Left ventricle myocardium inferior (tissue), 1 donor: ENCODE results near the gene CCDC77. TPM values are rescaled to one million over a fixed set of nuclear protein-coding genes. Genes with fewer than 3 reads are reported as not detected.
A peak's percentile ranks its signal among the peaks of the same experiment; 100 is the strongest.

Experiments used
- DNase-seq: peaks from one replicate; pipeline ENCODE4 v3.0.0-alpha.2; 2020
- H3K27ac ChIP-seq: fragments of 200-600 bp; replicated peaks from 2 replicates; pipeline ENCODE4 v1.8.0; 2021
- H3K27me3 ChIP-seq: fragments of 200-600 bp; 2 replicates; pipeline ENCODE4 v1.8.0; 2021; ENCODE audit warnings: low read depth
- H3K36me3 ChIP-seq: fragments of 200-600 bp; 2 replicates; pipeline ENCODE4 v1.8.0; 2021
- H3K4me1 ChIP-seq: fragments of 200-600 bp; 2 replicates; pipeline ENCODE4 v1.8.0; 2021
- H3K4me3 ChIP-seq: fragments of 200-600 bp; 2 replicates; pipeline ENCODE4 v1.8.0; 2021; ENCODE audit warnings: mild to moderate bottlenecking, moderate library complexity
- H3K9me3 ChIP-seq: fragments of 200-600 bp; replicated peaks from 2 replicates; pipeline ENCODE4 v1.8.0; 2021
- intact Hi-C: fragments of 100-400 bp; cut with micrococcal nuclease; formaldehyde crosslinking; loops from one replicate; pipeline ENCODE4 v1.11.0; 2022
- total RNA-seq: library from RNA; stranded (reverse); fragmentation: NEBNext Ultra II Directional; extraction: Animal tissue kit (Norgen Biotek cat#: 25700); gene quantifications from one replicate; pipeline ENCODE4 v1.2.1, GENCODE V29; 2021
- TF ChIP-seq, protein P1 (sequence below): fragments of 200-600 bp; IDR thresholded peaks from 2 replicates; pipeline ENCODE4 v1.8.0; 2021; ENCODE audit warnings: antibody characterized with exemption, mild to moderate bottlenecking, borderline replicate concordance
- donor health status: DM: no; HTN: yes; CAD: no; lungs with severe emphysema.

Gene CCDC77
- total RNA-seq, 1 donor from 2014 or later, result 4.8 TPM

GRCh38 chr12:386651-387050 is 14.8 kb upstream of the CCDC77 start:
- Histone ChIP-seq H3K27me3 (no peaks in the 10 kb centered on the region), H3K36me3 (peaks cover 31% of the 10 kb centered on the region), H3K4me1 (peaks cover 55% of the 10 kb centered on the region), H3K27ac (no peak overlapping the region), H3K4me3 (peak overlapping the region; percentile 86), H3K9me3 (no peaks in the 10 kb centered on the region)
- no peak for DNase-seq
- TF ChIP-seq, protein P1, sequence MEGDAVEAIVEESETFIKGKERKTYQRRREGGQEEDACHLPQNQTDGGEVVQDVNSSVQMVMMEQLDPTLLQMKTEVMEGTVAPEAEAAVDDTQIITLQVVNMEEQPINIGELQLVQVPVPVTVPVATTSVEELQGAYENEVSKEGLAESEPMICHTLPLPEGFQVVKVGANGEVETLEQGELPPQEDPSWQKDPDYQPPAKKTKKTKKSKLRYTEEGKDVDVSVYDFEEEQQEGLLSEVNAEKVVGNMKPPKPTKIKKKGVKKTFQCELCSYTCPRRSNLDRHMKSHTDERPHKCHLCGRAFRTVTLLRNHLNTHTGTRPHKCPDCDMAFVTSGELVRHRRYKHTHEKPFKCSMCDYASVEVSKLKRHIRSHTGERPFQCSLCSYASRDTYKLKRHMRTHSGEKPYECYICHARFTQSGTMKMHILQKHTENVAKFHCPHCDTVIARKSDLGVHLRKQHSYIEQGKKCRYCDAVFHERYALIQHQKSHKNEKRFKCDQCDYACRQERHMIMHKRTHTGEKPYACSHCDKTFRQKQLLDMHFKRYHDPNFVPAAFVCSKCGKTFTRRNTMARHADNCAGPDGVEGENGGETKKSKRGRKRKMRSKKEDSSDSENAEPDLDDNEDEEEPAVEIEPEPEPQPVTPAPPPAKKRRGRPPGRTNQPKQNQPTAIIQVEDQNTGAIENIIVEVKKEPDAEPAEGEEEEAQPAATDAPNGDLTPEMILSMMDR, result no peak
- intact Hi-C loops, result no loop called here

DNA sequence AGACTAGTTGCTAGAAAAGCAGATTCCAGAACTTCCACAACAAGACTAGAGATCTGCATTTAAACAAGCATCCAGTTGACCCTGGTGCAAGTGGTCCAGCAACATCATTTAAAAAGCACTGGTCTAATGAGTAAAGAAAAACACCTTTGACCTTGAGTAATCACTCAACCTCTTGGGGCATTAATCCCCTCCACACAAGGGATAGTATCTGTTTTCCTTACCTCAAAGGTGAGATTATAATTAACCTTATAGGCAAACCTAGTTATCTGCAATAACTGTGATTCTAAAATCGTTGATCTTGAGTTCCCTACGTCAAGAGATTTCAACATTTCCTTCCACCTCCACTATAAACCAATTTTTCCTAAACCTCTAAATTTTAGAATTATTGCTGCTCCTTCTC is 13.4 kb upstream of the CCDC77 start:
- no peaks in the 10 kb centered on the region for H3K27me3 ChIP-seq
- no peaks in the 10 kb centered on the region for H3K9me3 ChIP-seq
- intact Hi-C loops, result no loop called here

DNA sequence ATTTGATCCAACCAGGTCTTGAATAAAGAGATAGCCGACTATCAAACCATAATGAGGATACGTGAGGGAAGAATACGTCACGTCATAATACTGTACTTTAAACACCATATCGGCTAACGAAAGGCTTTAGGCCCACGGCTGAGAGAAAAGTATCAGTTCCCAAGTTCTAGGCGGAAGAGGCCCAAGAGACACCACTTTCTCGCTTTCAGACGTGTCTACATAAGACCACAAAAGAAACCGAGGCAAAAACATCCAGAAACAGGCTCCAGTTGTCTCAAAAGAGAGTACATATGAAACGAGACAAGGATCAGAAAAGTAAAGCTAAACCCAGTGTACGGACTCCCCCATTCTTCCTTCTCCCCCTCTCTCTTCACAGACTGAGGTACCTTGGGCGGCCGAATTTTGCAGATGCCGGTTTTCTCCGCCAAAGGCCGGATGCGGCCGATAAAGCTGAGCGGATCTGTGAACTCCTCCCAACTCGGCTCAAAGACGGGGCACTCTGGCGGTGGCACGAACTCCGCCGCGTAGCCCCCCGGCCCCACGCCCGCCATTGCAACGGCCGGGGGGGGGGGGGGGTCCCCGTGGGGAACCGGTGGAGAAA is 12.8 kb upstream of the CCDC77 start:
- TF ChIP-seq, protein P1, result no peak
- intact Hi-C loops, result no loop called here
- DNase-seq, result peak; percentile 15

More for the DNA sequence above, 13.4 kb upstream of the CCDC77 start:
- Histone ChIP-seq H3K27ac (peak overlapping the region; percentile 97), H3K4me3 (peak overlapping the region; percentile 86), H3K4me1 (peaks cover 55% of the 10 kb centered on the region), H3K36me3 (peaks cover 18% of the 10 kb centered on the region)
- TF ChIP-seq, protein P1, result no peak
- no peak for DNase-seq

GRCh38 chr12:389142-390096 is 12.0 kb upstream of the CCDC77 start, which contains the start of gene KDM5A:
Gene KDM5A, minus strand, starts transcription at chr12:389320. Its CDS starts 229 bp downstream, at chr12:389091.
- intact Hi-C loops, result no loop called here
- peaks cover 55% of the 10 kb centered on the region for H3K4me1 ChIP-seq

More for the DNA sequence above, 12.8 kb upstream of the CCDC77 start:
- H3K36me3 ChIP-seq, result peaks cover 11% of the 10 kb centered on the region
- no peaks in the 10 kb centered on the region for H3K9me3 ChIP-seq
- H3K27me3 ChIP-seq, result no peaks in the 10 kb centered on the region
- peak overlapping the region; percentile 86 for H3K4me3 ChIP-seq
- H3K27ac ChIP-seq, result peak overlapping the region; percentile 97
- H3K4me1 ChIP-seq, result peaks cover 55% of the 10 kb centered on the region

GRCh38 chr12:400828-401227 is 616 bp upstream of the CCDC77 start:
- peak overlapping the region; percentile 73 for H3K27ac ChIP-seq
- DNase-seq, result no peak
- peak overlapping the region; percentile 87 for H3K4me3 ChIP-seq
- peaks cover 18% of the 10 kb centered on the region for H3K4me1 ChIP-seq
- H3K36me3 ChIP-seq, result no peaks in the 10 kb centered on the region
- H3K27me3 ChIP-seq, result no peaks in the 10 kb centered on the region
- intact Hi-C loops, result no loop called here
- TF ChIP-seq, protein P1, result no peak
- no peaks in the 10 kb centered on the region for H3K9me3 ChIP-seq

More at GRCh38 chr12:389142-390096, 12.0 kb upstream of the CCDC77 start, which contains the start of gene KDM5A:
- Histone ChIP-seq H3K36me3 (peaks cover 3% of the 10 kb centered on the region), H3K4me3 (peak within 1 kb of the TSS; percentile 86), H3K27ac (peak within 1 kb of the TSS; percentile 97), H3K9me3 (no peaks in the 10 kb centered on the region), H3K27me3 (no peaks in the 10 kb centered on the region)
- TF ChIP-seq, protein P1, result peak; percentile 18
- peak; percentile 90 for DNase-seq
